HG02884 (cell line): ENCODE measurements around the gene ULK3.

Experiments
- ATAC-seq: cut with Tn5 transposase; IDR thresholded peaks from one replicate; pipeline ENCODE4 v1.9.1; 2021; ENCODE audit warnings: mild to moderate bottlenecking, moderate library complexity; ENCODE audit not compliant: unreplicated experiment

Gene ULK3

DNA sequence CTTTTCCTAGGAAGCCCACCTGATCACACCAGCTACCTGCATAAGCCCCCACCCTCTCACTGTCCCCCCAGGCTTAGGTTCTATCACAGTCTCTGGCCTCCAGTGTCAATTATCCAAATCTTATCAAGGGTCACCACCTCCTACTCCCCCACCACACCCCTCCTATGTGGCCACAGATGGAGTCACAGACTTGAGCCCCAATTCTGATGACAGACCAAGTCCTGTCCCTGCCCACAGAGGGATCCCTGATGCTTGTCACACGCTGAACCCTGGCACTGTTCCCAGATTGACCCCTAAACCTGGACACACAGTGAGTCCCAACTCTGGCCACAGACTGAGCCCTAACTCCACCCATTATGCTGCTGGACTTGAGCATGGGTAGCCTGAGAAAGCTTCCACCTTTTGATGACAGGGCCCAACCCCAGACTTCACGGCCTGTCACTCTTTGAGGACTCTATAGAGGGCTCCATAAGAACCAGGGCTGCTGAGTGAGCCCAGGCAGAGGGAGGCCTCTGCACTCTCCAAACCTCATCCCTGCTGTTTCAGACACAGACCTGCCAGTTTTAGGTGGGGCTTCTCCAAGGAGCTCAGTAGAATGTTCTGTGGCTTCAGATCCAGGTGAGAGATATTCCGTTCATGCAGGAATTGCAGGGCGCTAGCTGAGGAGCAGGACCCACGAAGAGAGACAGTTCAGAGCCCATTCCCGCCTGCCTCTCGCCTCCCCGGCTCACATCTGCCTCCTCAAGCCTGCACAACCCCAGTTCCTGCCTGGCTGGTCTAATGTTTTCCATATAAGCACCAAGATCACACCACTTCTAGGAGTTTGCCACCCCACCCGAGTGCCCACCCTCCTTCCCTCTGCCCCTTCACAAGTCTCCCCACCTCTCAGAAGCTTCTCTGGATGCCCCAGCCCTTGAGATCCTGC is 1.8 kb downstream of the ULK3 start:
- ATAC-seq, result no peak

- ATAC-seq, result no peak
Measured at GRCh38 chr15:74839526-74840395, 3.2 kb downstream of the ULK3 start.

- no peak for ATAC-seq
Measured at GRCh38 chr15:74838746-74839525, 4.0 kb downstream of the ULK3 start.

- ATAC-seq, result no peak
Measured at GRCh38 chr15:74838137-74838516, 4.8 kb downstream of the ULK3 start.

GRCh38 chr15:74837482-74838136 is 5.3 kb downstream of the ULK3 start:
- ATAC-seq, result no peak

DNA sequence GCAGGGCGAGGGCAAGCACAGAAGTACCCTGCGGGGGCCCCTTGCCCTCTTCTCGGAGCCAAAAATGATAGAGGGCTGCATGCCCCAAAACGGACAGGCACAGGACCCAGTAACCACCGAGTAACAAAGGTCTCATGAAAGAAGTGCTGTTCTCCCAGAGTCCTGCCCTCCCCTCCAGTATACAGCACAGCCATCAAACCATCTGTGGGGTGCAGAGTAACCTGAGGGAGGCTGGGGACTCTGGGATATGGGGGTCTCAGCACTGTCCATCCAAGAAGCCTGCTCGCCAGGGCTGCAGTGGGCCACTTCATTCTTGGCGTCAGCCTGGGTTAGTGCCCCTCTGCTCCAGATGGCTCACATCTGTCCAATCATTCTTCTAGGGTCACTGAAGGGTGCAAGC is 6.1 kb downstream of the ULK3 start:
- ATAC-seq, result no peak

- ATAC-seq, result no peak
Measured at GRCh38 chr15:74835312-74835823, 7.6 kb downstream of the ULK3 start.

GRCh38 chr15:74833376-74834107 is 9.4 kb downstream of the ULK3 start:
- ATAC-seq, result no peak

GRCh38 chr15:74832826-74833225 is 10.1 kb downstream of the ULK3 start:
- ATAC-seq, result no peak

DNA sequence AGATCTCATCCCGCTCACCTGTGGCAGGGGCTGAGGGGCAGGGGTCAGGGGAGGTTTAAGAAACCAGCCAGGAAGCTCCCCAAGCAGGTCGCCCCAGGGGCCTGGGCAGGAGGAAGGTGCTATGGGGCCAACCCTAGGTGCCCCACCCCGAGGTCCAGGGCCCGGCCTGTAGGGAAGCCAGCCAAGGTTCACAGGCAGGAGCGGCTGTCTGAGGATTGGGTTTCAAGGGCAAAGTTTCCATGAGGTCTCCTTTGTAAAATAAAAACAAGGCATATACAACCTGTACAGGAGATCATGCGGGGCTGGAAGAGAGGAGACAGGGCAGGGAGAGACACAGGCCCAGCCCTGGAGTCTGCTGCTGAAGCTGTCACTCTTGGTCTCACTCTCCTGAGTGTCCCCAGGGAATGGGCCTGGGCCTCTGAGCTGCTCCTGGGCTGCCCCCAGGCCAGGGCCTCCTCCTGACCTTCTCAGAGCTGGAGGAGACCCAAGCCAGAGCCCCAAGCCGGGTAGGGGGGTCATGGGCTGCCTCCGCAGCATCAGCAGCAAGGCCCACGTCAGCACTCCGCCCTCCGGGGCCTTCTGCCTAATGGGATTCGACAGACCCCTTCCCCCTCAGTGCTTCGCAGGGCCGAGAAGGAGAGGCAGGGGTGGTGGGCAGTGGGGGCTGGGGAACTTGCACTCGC is 11.0 kb downstream of the ULK3 start:
- no peak for ATAC-seq

DNA sequence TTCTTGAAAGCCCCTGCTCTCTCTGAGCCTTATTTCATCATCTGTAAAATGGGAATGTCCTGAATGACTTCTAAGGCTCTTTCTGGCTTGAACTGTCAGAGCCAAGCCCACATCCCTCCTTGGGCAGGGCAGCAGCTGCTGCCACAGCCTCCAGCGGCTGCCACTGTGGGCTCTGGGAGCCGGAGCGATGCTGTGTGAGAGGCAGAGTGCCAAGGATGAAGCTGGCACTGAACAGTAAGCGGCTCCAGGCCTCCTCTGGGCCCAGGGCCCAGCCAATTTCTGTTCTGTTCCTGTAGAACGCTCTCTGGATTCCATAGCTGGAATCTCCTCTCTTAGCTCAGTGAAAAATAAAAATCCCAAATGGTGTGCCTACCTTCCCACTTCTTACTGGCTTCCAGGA is 12.1 kb downstream of the ULK3 start:
- no peak for ATAC-seq

- no peak for ATAC-seq
Measured at GRCh38 chr15:74829991-74830390, 13.0 kb downstream of the ULK3 start.

- ATAC-seq, result no peak
Measured at GRCh38 chr15:74829486-74829885, 13.5 kb downstream of the ULK3 start.

GRCh38 chr15:74828835-74829234 is 14.1 kb downstream of the ULK3 start:
- ATAC-seq, result no peak

DNA sequence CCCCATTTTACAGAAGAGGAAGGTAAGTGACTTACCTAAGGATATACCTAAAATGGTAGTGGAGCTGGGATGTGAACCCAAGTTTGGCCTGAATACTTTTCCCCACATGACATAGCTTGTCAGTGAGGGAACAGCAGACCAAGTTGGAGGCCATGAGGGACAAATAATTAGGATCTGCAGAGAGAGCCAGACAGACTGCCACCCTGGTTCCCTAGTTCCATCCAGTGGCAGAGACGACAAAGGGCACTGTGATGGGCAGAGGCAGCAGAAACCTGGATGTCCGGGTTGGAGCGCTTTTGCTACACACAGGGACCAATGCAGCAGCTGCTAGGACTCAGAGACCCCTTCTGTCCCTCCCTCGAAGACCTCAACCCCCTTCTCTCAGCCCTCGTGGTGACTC is 15.3 kb downstream of the ULK3 start:
- ATAC-seq, result no peak

DNA sequence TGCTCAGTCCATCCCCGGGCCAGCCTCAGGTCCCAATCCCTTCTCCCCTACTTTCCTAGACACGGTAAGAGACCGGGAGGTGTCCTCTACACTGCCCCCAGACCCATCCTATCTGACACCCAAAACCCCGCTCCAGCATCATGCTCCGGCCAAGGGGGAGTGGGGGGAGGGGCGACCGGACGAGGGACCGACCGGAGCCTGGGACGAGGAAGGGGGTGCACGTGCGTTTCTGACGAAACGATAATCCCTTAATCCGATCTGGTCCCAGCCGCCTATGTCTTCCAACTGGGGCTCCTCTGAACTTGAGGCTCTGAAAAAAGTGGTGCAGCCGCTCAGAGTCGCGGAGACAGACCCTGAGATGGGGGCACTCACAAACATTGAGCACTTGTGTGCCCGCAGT is 16.0 kb downstream of the ULK3 start:
- no peak for ATAC-seq

- no peak for ATAC-seq
Measured at GRCh38 chr15:74826364-74826819, 16.6 kb downstream of the ULK3 start, which contains the start of gene CPLX3. Gene CPLX3 (plus strand): TSS chr15:74826627. CDS start chr15:74826704, 77 bp downstream.

- ATAC-seq, result no peak
Measured at GRCh38 chr15:74825866-74826265, 17.1 kb downstream of the ULK3 start.

DNA sequence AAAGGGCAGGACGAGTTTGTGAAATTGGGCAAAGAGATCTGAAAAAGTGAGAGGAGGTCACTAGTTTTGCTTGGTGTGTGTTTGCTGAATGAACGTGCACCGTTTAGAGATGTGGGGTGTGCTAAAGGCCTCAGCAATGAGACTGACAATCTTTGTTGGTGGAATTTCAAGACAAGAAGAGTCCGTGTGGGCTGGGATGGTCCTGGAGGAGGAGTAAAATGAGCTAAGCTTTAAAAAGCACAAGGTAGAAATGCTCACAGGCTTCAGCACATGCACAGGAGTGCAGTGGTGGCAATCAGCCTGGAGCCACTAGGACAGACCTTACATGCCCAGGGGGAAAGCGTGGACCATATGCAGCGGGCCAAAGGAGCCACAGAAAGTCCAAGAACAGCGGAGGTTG is 18.0 kb downstream of the ULK3 start:
- no peak for ATAC-seq
